Endometrial microvascular endothelial cells (primary cell): Measurements from ENCODE around the gene DTX1. TPM values are rescaled to one million over a fixed set of nuclear protein-coding genes. Genes with fewer than 3 reads are reported as not detected.

ENCODE experiments used
- in situ Hi-C: cut with HindIII; loops from 2 replicates; pipeline ENCODE4 v1.10.0; 2017; ENCODE audit warnings: low sequenced_read_pairs, low pct_unique_long_range_greater_than_20kb; ENCODE audit errors: inconsistent ontology term
- total RNA-seq: library from RNA; depleted of rRNA; stranded (reverse); fragments of >200 nt; gene quantifications from one replicate; pipeline ENCODE4 v1.2.3, GENCODE V29; 2015; ENCODE audit errors: inconsistent ontology term

DTX1 gene
- total RNA-seq, 1 donor from 2014 or later = not detected

- in situ Hi-C loops = no loop called here
Observed at GRCh38 chr12:113142886-113143332, 86.4 kb downstream of the DTX1 start.

- in situ Hi-C loops = no loop called here
Observed at GRCh38 chr12:113143959-113144358, 87.4 kb downstream of the DTX1 start.

- in situ Hi-C loops = no loop called here
Observed at GRCh38 chr12:113144806-113145205, 88.3 kb downstream of the DTX1 start.

GRCh38 chr12:113145720-113146551 lies 89.4 kb downstream of the DTX1 start:
- in situ Hi-C loops = no loop called here

- in situ Hi-C loops = no loop called here
Observed at GRCh38 chr12:113146999-113147398, 90.5 kb downstream of the DTX1 start.

Other genes with a start within 250 kb of the DTX1 start
- gene OAS1, start 149.8 kb upstream of the DTX1 start, total RNA-seq = 14.0 TPM
- gene OAS3, start 118.3 kb upstream of the DTX1 start, total RNA-seq = 70.8 TPM
- 50.3 TPM for gene OAS2, start 78.2 kb upstream of the DTX1 start, total RNA-seq
- not detected for gene RASAL1, start 79.0 kb downstream of the DTX1 start, total RNA-seq
- gene CFAP73, start 93.0 kb downstream of the DTX1 start, total RNA-seq = not detected
- gene DDX54, start 128.7 kb downstream of the DTX1 start, total RNA-seq = 91.8 TPM
- 36.9 TPM for gene RITA1, start 129.0 kb downstream of the DTX1 start, total RNA-seq
- gene TPCN1, start 164.7 kb downstream of the DTX1 start, total RNA-seq = 8.2 TPM